WTC11 (cell line): ENCODE results near the gene KRTAP9-6.
"Not testable (repeated sequence)": the region's sequence is repeated elsewhere in the genome, so short reads cannot be mapped to it uniquely, and the experiment has no call there.

Source experiments
- CREB1 ChIP-seq: sonication (generic); formaldehyde crosslinking; IDR thresholded peaks from 2 replicates; pipeline ENCODE4 v1.8.0; 2023; ENCODE audit warnings: mild to moderate bottlenecking, missing genetic modification reagents
- CTCF ChIP-seq: fragments of 200-600 bp; IDR thresholded peaks from 2 replicates; pipeline ENCODE4 v1.8.0; 2022; ENCODE audit warnings: antibody characterized with exemption
- ESRRA ChIP-seq: sonication (generic); formaldehyde crosslinking; IDR thresholded peaks from 2 replicates; pipeline ENCODE4 v1.8.1; 2022; ENCODE audit warnings: mild to moderate bottlenecking, missing genetic modification reagents, borderline replicate concordance
- RELA ChIP-seq: sonication (generic); formaldehyde crosslinking; IDR thresholded peaks from 2 replicates; pipeline ENCODE4 v1.8.1; 2022; ENCODE audit warnings: missing genetic modification reagents, mild to moderate bottlenecking, borderline replicate concordance
- ZBTB21 ChIP-seq: sonication (generic); formaldehyde crosslinking; IDR thresholded peaks from 2 replicates; pipeline ENCODE4 v1.8.1; 2023; ENCODE audit warnings: mild to moderate bottlenecking, missing genetic modification reagents, borderline replicate concordance
- ZNF317 ChIP-seq: sonication (generic); formaldehyde crosslinking; IDR thresholded peaks from 2 replicates; pipeline ENCODE4 v1.8.1; 2023; ENCODE audit warnings: low read depth, mild to moderate bottlenecking, moderate library complexity, missing genetic modification reagents, borderline replicate concordance

GRCh38 chr17:41232399-41233105 is 32.6 kb upstream of the KRTAP9-6 start, which contains the start of gene KRTAP9-3:
- TF ChIP-seq CREB1; ZBTB21 (CRISPR knock-in tag); ZNF317; ESRRA (CRISPR knock-in tag); CTCF; RELA (CRISPR knock-in tag): not testable (repeated sequence)
